ENCODE measurements around the gene NPAS3.

Gene NPAS3

GRCh38 chr14:32906672-32907071, 32.0 kb upstream of the NPAS3 start:
- TF ChIP-seq ZNF426 (tag by site-specific recombination; IDR thresholded peaks at IDR 0.05) (no peak), ZNF837 (tag by site-specific recombination; IDR thresholded peaks at IDR 0.05) (no peak), ZNF76 (tag by site-specific recombination; IDR thresholded peaks at IDR 0.05; ENCODE audit: borderline replicate concordance, low read depth) (no peak), ZBTB6 (tag by site-specific recombination; IDR thresholded peaks at IDR 0.05) (no peak), ZXDB (tag by site-specific recombination; IDR thresholded peaks at IDR 0.05) (no peak), ZNF585B (tag by site-specific recombination; IDR thresholded peaks at IDR 0.05) (no peak), ZNF423 (tag by site-specific recombination; IDR thresholded peaks at IDR 0.05) (no peak), SETDB1 (IDR thresholded peaks at IDR 0.05; ENCODE audit: insufficient read length, low read length) (no peak), ZNF639 (tag by site-specific recombination; IDR thresholded peaks at IDR 0.05) (no peak), ZNF24 (tag by site-specific recombination; IDR thresholded peaks at IDR 0.05) (no peak), ZNF266 (tag by site-specific recombination; IDR thresholded peaks at IDR 0.05; ENCODE audit: low read depth) (no peak), ZSCAN5A (tag by site-specific recombination; IDR thresholded peaks at IDR 0.05) (no peak), TSHZ1 (tag by site-specific recombination; IDR thresholded peaks at IDR 0.05; ENCODE audit: borderline replicate concordance) (no peak)
- no peaks in the 10 kb centered on the region for H3K4me1 ChIP-seq (ENCODE audit: control insufficient read depth, insufficient read depth, low read length)
- no peaks in the 10 kb centered on the region for H3K36me3 ChIP-seq (ENCODE audit: control insufficient read depth in 2 of 2, insufficient read depth in 1 of 2, low read length in 2 of 2)
- ChIA-PET POLR2A (no interaction called here), CTCF (interaction anchor here (0.6 kb wide), 1 partner anchor 87 kb away, joined by 5 read pairs; no protein-coding TSS in a partner anchor)
- no peaks in the 10 kb centered on the region for H3K9me3 ChIP-seq (ENCODE audit: control insufficient read depth, insufficient read depth, low read depth, low read length)
- H3K4me3 ChIP-seq (ENCODE audit: low read depth, low read length): no peak overlapping the region
- no peak overlapping the region for H3K27ac ChIP-seq (ENCODE audit: extremely low read depth, low read depth, low read length)

GRCh38 chr14:32908196-32909084, 30.2 kb upstream of the NPAS3 start:
- POLR2A ChIA-PET: no interaction called here
- no peaks in the 10 kb centered on the region for H3K36me3 ChIP-seq (ENCODE audit: control insufficient read depth in 2 of 2, insufficient read depth in 1 of 2, low read length in 2 of 2)
- H3K4me3 ChIP-seq (ENCODE audit: low read depth, low read length): no peak overlapping the region
- CTCF ChIA-PET: interaction anchor here (0.6 kb wide), 1 partner anchor 31 kb away, joined by 3 read pairs; no protein-coding TSS in a partner anchor
- no peak overlapping the region for H3K27ac ChIP-seq (ENCODE audit: extremely low read depth, low read depth, low read length)
- no peaks in the 10 kb centered on the region for H3K4me1 ChIP-seq (ENCODE audit: control insufficient read depth, insufficient read depth, low read length)
- H3K9me3 ChIP-seq (ENCODE audit: control insufficient read depth, insufficient read depth, low read depth, low read length): no peaks in the 10 kb centered on the region
- TF ChIP-seq ZNF791 (tag by site-specific recombination; IDR thresholded peaks at IDR 0.05): no peak
- TF ChIP-seq ZNF645 (tag by site-specific recombination; IDR thresholded peaks at IDR 0.05): no peak
- no peak for TF ChIP-seq ZFP37 (tag by site-specific recombination; IDR thresholded peaks at IDR 0.05)
- TF ChIP-seq KLF10 (tag by site-specific recombination; IDR thresholded peaks at IDR 0.05): no peak
- no peak for TF ChIP-seq ZNF157 (tag by site-specific recombination; IDR thresholded peaks at IDR 0.05)
- no peak for TF ChIP-seq OSR2 (tag by site-specific recombination; IDR thresholded peaks at IDR 0.05)
- no peak for TF ChIP-seq TSHZ1 (tag by site-specific recombination; IDR thresholded peaks at IDR 0.05; ENCODE audit: borderline replicate concordance)
- TF ChIP-seq ZFP3 (tag by site-specific recombination; IDR thresholded peaks at IDR 0.05; ENCODE audit: low read depth): no peak
- TF ChIP-seq TCF7L2 (IDR thresholded peaks at IDR 0.05; ENCODE audit: borderline replicate concordance, low read depth, low read length): no peak
